PFSK-1 (cell line): Measurements from ENCODE around the gene NHERF2.

Experiments
- FOXP2 ChIP-seq: optimal IDR thresholded peaks from 2 replicates; pipeline ENCODE3; 2011; ENCODE audit warnings: borderline replicate concordance, control low read depth, inconsistent platforms; ENCODE audit not compliant: insufficient read depth; ENCODE audit errors: extremely low read length, extremely low read depth
- POLR2AphosphoS5 ChIP-seq: IDR thresholded peaks from 2 replicates; pipeline ENCODE4 v1.6.1; 2012; ENCODE audit warnings: low read depth, mild to moderate bottlenecking, control low read depth, low read length, moderate library complexity
- SIN3A ChIP-seq: IDR thresholded peaks from 2 replicates; pipeline ENCODE4 v1.6.1; 2012; ENCODE audit warnings: mild to moderate bottlenecking, low read length, moderate library complexity, borderline replicate concordance; ENCODE audit not compliant: insufficient read depth
- TAF1 ChIP-seq: IDR thresholded peaks from 2 replicates; pipeline ENCODE4 v1.6.1; 2012; ENCODE audit warnings: low read length, control low read depth, borderline replicate concordance; ENCODE audit not compliant: insufficient read depth
- TF ChIP-seq, protein P1 (sequence below), 2 experiments: IDR thresholded peaks; 2 replicates each; pipeline versions ENCODE4 v1.6.1 to v1.8.0; 2011 to 2012; ENCODE audit warnings: low read depth in 2 of 2, low read length in 2 of 2, control low read depth in 1 of 2, inconsistent platforms in 1 of 2, mild to moderate bottlenecking in 1 of 2, moderate library complexity in 1 of 2; ENCODE audit not compliant: insufficient read depth in 1 of 2

NHERF2 gene

DNA sequence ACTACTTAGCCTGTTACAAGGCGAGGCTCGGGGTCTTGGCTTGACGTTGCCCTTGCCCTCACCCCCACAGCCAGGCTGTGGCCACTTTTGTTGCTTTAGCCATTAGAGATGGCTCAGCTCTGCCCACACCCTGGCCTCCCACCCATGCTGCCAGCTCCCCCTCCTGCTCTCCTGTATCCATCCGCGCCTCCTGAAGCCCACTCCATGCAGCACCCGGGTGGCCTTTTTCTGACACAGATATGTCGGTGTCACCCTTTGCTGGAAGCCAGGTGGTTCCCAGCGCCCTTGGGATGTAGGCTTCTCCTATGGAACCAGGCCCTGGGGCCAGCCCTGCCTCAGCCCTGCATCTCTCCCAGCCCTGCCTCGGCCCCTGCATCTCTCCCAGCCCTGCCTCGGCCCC is 30.7 kb downstream of the NHERF2 start:
- no peak for TF ChIP-seq SIN3A
- no peak for TF ChIP-seq FOXP2
- TF ChIP-seq TAF1: no peak
- TF ChIP-seq POLR2AphosphoS5: no peak
- TF ChIP-seq, protein P1, sequence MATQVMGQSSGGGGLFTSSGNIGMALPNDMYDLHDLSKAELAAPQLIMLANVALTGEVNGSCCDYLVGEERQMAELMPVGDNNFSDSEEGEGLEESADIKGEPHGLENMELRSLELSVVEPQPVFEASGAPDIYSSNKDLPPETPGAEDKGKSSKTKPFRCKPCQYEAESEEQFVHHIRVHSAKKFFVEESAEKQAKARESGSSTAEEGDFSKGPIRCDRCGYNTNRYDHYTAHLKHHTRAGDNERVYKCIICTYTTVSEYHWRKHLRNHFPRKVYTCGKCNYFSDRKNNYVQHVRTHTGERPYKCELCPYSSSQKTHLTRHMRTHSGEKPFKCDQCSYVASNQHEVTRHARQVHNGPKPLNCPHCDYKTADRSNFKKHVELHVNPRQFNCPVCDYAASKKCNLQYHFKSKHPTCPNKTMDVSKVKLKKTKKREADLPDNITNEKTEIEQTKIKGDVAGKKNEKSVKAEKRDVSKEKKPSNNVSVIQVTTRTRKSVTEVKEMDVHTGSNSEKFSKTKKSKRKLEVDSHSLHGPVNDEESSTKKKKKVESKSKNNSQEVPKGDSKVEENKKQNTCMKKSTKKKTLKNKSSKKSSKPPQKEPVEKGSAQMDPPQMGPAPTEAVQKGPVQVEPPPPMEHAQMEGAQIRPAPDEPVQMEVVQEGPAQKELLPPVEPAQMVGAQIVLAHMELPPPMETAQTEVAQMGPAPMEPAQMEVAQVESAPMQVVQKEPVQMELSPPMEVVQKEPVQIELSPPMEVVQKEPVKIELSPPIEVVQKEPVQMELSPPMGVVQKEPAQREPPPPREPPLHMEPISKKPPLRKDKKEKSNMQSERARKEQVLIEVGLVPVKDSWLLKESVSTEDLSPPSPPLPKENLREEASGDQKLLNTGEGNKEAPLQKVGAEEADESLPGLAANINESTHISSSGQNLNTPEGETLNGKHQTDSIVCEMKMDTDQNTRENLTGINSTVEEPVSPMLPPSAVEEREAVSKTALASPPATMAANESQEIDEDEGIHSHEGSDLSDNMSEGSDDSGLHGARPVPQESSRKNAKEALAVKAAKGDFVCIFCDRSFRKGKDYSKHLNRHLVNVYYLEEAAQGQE (IDR thresholded peaks at IDR 0.05; ENCODE audit: insufficient read depth in 1 of 2, low read depth in 2 of 2, low read length in 2 of 2): no peak

DNA sequence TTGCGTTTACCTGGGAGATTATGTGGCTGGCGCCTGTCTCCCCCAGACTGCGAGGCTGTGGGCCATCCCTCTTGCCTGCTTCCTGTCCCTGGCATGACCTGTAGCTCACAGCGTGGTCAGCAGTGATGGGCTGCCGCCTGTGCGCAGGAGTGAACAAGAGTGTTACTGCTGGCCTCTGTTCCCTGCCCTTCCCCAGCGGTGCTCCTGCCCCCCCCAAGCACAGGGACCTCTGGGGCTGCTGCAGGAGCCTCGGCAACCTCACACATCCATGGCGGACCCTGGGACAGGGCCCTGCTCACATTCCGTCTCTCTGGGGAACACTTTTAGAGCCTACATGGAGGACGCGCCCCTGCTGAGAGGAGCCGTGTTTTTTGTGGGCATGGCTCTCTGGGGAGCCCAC is 31.7 kb downstream of the NHERF2 start:
- TF ChIP-seq FOXP2: no peak
- TF ChIP-seq POLR2AphosphoS5: no peak
- TF ChIP-seq, protein P1 (IDR thresholded peaks at IDR 0.05; ENCODE audit: insufficient read depth in 1 of 2, low read depth in 2 of 2, low read length in 2 of 2): no peak
- TF ChIP-seq TAF1: no peak
- TF ChIP-seq SIN3A: no peak

DNA sequence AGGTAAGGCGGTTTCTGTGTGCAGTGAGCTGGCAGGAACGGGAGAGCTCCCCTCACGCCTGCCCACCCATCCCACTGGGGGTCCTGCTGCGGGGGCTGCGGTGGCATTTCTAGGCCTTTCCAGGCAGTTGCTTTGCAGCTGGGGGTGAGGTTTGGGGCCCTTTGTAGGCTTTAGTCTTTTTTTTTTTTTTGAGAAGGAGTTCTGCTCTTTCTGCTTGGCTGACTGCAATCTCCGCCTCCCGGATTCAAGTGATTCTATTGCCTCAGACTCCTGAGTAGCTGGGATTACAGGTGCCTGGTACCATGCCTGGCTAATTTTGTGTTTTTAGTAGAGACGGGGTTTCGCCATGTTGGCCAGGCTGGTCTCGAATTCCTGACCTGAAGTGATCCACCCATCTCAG is 32.2 kb downstream of the NHERF2 start:
- no peak for TF ChIP-seq SIN3A
- TF ChIP-seq, protein P1 (IDR thresholded peaks at IDR 0.05; ENCODE audit: insufficient read depth in 1 of 2, low read depth in 2 of 2, low read length in 2 of 2): no peak

DNA sequence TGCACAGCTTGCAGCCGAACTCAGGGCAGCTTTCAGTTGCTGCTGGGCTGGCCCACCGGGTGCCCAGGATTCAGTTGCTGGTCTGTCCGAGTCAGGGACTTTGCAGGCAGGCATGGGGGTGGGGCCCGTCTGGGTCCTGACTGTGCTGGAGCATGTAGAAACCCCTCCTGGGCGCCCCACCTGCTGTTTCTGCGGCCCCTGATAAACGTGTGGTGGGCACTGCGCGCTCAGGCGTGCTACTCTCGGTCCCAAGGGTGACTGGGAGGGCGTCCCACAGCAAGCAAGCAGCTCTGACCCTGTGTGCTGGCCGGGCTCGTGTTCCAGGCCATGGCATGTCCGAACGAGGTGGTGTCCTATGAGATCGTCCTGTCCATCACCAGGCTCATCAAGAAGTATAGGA is 33.6 kb downstream of the NHERF2 start:
- TF ChIP-seq SIN3A (no peak), FOXP2 (no peak), POLR2AphosphoS5 (no peak), TAF1 (no peak)
- TF ChIP-seq, protein P1 (IDR thresholded peaks at IDR 0.05; ENCODE audit: insufficient read depth in 1 of 2, low read depth in 2 of 2, low read length in 2 of 2): no peak

DNA sequence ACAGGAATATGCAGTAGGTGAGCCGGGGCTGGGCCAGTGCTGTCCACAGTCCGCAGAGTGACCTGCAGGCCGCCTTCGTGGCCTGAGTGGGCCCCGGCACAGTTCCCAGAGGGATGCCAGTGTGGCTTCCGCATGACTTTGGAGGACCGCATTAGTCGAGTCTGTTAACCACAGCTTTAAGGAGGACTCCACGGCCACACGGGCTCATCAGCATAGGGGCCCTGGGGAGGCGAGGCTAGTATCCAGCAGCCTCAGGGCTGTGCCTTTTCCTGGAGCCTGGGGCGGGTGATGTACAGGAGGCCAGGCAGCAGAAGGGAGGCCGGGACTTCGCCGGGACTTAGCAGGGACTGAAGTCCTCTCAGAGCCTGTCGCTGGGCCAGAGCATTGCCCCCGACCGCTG is 34.3 kb downstream of the NHERF2 start:
- TF ChIP-seq TAF1: no peak
- TF ChIP-seq FOXP2: no peak
- TF ChIP-seq POLR2AphosphoS5: no peak
- TF ChIP-seq SIN3A: no peak
- TF ChIP-seq, protein P1 (IDR thresholded peaks at IDR 0.05; ENCODE audit: insufficient read depth in 1 of 2, low read depth in 2 of 2, low read length in 2 of 2): no peak
